Eye (tissue), 1 donor: Measurements from ENCODE around the gene BEND4.
A peak's percentile ranks its signal among the peaks of the same experiment; 100 is the strongest.
"Not testable (repeated sequence)": the region's sequence is repeated elsewhere in the genome, so short reads cannot be mapped to it uniquely, and the experiment has no call there.

Experiments used
- DNase-seq: peaks from one replicate; pipeline ENCODE4 v3.0.0-alpha.2; 2015

Gene BEND4

DNA sequence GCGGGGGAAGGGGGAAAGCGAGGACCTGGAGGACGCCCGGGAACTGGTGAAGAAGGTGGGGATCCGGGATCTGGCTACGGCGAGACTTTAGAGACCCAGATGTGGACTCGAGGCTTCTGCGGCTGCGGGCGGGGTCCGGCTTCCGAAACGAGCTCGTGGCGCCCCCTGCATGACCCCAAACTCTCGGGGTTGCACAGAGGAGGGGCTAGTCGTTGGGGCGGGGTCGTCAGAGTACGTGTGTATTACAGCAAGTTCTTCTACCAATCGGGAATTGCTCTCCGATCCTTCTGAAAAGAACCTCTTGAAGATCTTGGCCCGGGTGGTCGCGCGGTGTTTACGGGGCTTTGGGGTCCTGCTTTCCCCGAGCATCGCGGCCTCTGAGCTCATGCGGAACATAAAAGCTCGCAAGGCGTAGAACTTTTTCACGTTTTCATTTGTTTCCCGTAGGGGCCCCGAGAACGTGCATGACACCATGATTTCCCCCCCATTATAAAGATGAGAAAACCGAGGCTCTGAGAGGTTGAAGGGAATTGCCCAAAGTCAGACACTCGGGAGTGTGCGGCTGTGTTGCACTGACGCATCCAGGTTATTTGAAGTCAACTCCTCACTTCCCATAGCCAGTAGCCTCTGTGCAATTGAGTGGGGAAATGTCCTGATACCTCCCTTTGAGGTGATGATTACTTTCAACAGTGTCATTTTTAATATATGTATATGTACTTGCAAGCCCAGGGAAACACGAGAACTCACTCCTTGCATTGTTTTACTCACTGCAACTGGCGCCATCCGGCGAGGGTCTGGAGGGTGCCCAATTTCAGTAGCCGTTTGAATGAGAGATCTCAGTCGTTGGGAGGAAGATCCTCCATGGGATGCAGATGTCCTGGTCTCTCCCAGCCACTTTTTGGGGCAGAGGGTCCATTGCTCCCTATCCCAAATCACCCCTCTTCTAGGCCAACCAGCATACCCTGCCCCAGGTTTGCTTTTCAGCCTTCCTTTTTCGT lies at the start of gene BEND4:
Gene BEND4, minus strand, starts transcription at position 149 of the 998 bp plus-strand sequence. CDS start 512 bp downstream, outside the sequence.
- DNase-seq, result peak; percentile 90

DNA sequence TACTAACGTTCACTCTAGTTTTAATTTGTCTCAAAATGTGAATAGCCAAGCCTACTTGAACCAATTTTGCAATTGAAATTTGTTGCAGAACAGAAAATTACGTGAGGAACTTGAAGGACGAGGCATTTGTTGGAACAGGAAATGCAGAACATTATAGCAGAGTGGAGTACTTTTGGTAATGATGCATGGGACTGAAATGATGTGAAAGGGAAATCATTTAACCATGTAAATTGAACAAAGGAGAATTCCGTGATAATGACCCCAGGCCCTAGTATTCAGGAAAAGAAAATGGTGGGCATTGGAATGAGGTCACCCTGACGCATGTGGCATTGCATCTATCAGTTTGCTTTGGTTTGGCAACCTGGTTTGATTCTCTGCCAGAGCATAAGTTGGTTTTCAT lies 44.9 kb upstream of the BEND4 start:
- peak; percentile 15 for DNase-seq

- DNase-seq, result no peak
Measured at GRCh38 chr4:42172921-42173320, 20.5 kb upstream of the BEND4 start.

DNA sequence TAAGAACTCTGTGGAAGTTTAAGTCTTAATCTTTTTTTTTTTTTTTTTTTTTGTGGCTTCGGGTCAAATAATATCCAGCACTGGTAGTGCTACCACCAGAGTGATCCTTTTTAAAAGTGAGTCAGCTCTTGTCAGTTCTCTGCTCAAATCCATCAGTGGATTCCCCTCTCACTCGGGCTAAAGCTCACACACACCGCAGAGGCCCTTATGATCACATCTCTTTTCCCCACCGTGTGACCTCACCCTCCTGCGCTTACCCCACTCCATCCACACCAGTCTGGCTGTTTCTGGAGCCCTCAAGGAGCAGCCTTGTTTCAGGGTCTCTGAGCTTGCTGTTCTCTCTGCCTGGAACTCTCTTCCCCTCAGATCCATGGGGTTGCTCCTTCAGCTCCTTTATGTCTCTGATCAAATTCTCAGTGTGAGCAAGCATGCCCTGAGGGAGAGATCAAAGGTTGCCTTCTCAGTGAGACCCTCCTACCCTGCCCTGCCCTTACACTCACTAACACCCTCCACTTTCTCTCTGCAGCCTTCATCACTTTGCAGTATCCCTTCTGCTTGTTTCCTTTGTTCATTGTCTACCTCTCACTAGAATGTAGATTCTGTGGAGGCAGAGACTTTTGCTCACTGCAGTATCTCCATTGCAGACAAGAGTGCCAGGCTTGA lies 19.8 kb upstream of the BEND4 start:
- DNase-seq, result no peak

- no peak for DNase-seq
Measured at GRCh38 chr4:42167709-42168108, 15.3 kb upstream of the BEND4 start.

GRCh38 chr4:42166186-42166585 lies 13.7 kb upstream of the BEND4 start:
- DNase-seq, result not testable (repeated sequence)

GRCh38 chr4:42159271-42160001 lies 7.0 kb upstream of the BEND4 start:
- DNase-seq, result no peak

GRCh38 chr4:42151568-42152506 lies 618 bp downstream of the BEND4 start:
- DNase-seq, result no peak

DNA sequence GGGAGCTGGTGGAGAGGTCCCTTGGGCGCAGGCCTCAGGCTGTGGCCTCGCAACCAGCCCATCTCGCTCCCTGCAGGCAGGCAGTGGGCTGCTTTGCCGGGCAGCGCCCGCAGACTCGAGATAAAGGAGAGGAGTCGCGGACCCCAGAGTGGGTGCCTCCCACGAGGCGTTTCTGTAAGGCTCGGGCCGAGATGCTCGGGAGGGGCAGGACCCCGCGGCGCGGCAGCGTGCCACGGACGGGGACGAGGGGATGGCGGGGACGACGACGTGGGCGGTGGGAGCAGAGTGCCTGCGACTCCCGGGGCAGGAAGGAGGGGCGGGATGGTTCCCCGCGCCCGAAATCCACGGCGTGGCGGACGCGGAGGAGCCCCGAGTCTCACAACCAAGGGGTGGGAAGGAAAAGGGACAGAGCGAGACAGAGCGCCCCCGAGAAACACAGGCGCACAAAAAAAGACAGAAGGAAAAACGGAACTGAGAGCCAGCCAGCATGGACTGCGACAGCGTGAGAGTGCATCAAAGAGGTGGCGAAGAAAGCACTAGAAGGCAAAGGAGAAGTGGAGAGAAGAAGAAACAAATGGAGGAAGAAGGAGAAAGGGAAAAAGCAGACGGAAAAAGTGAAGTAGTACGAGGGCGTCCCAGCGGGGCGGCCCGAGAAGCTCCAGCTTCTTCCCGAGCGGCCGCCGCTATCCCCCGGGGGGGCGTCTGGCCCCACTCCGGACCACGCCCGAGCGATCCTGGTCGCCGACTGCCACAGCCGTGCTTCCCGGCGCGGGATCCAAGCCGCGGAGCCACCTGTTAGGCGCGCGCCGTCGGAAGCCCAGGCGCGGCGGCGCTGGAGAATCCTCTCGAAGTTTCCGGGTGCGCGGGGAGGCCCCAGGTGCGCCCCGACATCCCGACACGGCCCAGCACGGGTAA lies 1.5 kb downstream of the BEND4 start:
- DNase-seq, result peak; percentile 67

DNA sequence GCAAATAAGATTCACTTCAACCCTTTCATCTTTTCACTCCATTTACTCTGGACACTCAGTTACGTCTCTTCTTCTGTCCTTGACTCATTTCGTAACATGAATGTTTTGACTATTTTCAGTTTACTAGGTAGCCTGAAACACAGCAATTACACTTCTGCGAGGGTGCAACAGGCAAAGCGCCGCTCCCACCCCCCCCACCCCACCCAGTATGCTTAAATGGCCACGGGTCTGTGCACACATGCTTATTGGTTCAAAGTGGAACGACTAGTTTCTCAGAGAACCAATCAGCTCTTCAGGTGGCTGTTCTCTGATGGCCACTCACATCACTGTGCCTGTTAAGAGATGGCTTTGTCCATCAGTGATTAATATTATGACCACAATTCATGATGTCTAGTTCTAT lies 3.5 kb downstream of the BEND4 start:
- DNase-seq, result no peak

- DNase-seq, result peak; percentile 8
Measured at GRCh38 chr4:42148425-42148824, 4.0 kb downstream of the BEND4 start.

DNA sequence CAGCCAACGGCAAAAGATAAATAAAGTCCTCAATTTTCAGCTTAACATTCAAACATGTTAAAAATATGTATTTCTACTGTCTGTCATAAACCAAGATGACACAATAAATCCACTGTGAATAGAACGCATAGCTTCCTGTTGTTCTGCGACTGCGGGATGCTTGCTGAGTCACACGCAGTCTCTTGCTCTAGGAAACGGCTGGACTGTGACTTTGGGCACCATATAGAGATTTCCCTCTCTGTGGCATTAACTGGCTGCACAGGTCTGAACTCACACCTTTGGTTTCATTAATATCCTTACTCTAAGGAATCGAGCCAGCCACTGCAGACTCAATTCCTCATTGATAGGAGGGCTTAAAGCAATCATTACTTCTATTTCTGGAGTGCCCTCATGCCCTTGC lies 8.4 kb downstream of the BEND4 start:
- DNase-seq, result no peak

DNA sequence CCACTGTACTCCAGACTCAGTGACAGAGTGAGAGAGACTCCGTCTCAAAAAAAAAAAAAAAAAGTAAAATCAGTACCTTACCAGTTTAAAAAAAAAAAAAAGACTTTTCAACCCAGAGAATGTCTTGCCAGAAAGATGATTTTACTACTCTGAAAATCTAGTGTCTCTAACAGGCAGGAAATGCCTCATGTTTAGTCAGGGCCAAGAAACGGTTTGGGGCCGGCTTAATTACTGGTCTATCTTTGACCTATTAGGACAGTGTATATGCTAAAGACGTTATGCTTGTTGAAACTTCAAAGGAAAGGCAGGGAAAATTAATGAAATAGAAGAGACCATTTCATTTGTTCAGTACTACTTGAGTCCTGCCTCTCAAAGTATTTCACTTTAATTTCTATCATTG lies 9.9 kb downstream of the BEND4 start:
- no peak for DNase-seq

DNA sequence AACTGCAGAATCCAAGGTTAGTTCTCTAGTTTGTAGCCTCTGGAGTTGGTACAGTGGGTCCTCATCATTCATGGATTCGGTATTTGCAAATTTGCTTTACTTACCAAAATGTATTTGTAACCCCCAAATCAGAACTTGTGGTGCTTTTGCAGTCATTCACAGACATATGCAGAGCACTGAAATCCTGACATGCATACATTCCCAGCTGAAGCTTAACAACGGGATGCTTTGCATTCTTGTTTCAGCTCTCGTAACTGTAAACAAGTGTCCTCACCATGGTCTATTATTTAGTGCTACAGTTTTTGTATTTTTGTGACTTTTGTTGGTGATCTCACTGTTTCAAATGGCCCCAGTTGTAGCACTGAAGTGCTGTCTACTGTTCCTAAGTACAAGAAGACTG lies 16.1 kb downstream of the BEND4 start:
- DNase-seq, result no peak

DNA sequence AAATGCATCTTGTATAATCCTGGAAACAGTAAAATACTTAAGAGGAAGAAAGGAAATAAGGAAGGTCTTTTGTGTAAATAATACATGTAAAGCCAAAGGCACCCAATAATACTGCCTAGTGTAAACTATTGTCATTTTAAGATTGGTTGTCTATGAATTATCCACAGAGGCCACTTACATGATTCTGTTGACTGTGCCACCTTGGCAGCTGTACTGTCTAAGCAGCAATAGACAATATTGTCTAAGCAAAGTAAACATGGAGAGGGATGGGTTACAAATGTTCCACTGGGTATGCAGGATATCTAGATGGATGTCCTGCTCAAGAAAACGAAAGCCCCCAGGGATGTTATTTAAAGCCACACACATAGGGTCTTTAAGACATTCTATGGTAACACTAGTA lies 19.4 kb downstream of the BEND4 start:
- no peak for DNase-seq

GRCh38 chr4:42132099-42132498 lies 20.4 kb downstream of the BEND4 start:
- no peak for DNase-seq

DNA sequence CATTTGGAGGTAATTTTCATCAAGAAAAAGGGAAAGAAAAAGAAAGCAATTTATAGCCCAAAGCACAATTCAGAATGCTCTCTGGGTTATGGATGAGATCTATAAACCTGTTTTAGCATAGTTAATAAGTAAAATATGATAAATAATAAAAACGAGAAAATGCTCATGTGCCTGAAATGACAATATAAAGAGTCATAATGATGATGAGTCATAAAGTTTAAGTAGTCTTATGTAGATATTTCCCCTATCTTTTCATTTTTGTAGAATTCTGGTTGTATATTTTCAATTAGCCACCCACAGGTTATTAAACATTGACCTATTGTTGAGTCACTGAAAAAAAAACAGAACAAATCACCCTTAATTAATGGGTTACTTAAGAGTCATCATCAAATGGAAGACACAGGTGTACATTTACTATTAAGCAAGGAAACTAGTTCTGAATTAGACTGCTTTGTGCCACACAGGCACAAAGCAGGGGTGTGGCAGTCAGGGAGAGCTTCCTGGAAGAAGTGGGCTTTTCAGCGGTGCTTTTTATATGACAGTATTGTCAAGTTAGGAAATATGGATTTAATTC lies 29.3 kb downstream of the BEND4 start:
- DNase-seq, result no peak

GRCh38 chr4:42122237-42122636 lies 30.2 kb downstream of the BEND4 start:
- no peak for DNase-seq

DNA sequence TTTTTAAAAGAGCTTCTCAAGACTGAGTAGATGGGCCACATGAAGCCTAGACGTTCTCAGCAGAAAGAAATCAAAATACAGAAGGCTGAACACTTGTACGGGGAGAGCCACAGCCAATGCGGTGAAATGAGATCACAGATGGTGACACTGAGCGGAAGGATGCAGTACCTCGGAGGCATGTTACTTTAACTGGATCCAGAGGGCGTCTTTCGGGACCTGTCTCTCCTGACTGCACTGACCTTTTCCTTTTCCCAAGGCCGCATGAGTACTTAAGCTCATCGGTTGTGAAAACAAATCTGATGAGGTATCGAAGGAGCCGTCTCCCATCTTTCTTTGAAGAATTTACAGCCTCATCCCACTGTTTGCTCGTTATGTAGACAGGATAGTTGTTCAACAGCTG lies 32.6 kb downstream of the BEND4 start:
- peak; percentile 21 for DNase-seq

DNA sequence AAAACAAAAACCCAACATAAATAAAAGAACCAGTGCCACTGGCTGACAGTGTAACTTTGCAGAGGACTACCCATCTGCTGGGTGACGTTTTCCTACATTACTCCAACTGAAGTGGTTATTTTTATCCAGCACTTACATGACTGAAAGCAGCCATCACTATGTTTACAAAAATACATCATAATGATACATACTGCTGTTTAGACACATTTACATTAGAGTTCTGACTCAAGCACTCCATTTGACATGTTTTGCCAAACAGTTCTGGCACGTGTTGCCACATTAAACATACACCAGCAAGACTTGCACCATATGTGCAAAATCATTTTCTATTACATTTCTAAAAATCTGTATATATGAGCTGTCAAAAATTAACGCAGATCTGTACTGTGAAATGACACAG lies 39.6 kb downstream of the BEND4 start:
- DNase-seq, result no peak

- no peak for DNase-seq
Measured at GRCh38 chr4:42104521-42104920, 47.9 kb downstream of the BEND4 start.
